Measurements from ENCODE around the gene RNF220. TPM values are rescaled to one million over a fixed set of nuclear protein-coding genes. Genes with fewer than 3 reads are reported as not detected.

The RNF220 gene
- total RNA-seq, 1 donor = 53.2 TPM

GRCh38 chr1:44401256-44402228 is 3.5 kb upstream of the RNF220 start:
- no peak overlapping the region for H2AFZ ChIP-seq (ENCODE audit: low read length)
- peaks cover 6% of the 10 kb centered on the region for H3K4me1 ChIP-seq (ENCODE audit: insufficient read depth, low read length)
- TF ChIP-seq CTCF (IDR thresholded peaks at IDR 0.05; ENCODE audit: extremely low read depth, low read depth, low read length) = no peak
- no peak overlapping the region for H3K27ac ChIP-seq (ENCODE audit: low read depth, low read length)
- H3K79me2 ChIP-seq (ENCODE audit: insufficient read depth, low read length) = no peaks in the 10 kb centered on the region
- no peak overlapping the region for H3K4me3 ChIP-seq (ENCODE audit: insufficient read depth, low read length)
- H3K9me3 ChIP-seq (ENCODE audit: low read depth, low read length) = no peaks in the 10 kb centered on the region
- H3K36me3 ChIP-seq (ENCODE audit: insufficient read depth, low read length) = no peaks in the 10 kb centered on the region
- H3K27me3 ChIP-seq (ENCODE audit: insufficient read depth, low read length) = peaks cover 91% of the 10 kb centered on the region
- no peaks in the 10 kb centered on the region for H4K20me1 ChIP-seq (ENCODE audit: insufficient read depth, low read length)
- no peak for DNase-seq (ENCODE audit: insufficient read length, low spot score, missing footprints)
- no peak overlapping the region for H3K4me2 ChIP-seq (ENCODE audit: insufficient read depth, low read length)

GRCh38 chr1:44405798-44406736 is 1.0 kb downstream of the RNF220 start:
- Histone ChIP-seq H3K4me3 (ENCODE audit: insufficient read depth, low read length) (peak overlapping the region; percentile 67), H3K27me3 (ENCODE audit: insufficient read depth, low read length) (peaks cover 97% of the 10 kb centered on the region), H3K27ac (ENCODE audit: low read depth, low read length) (no peak overlapping the region), H3K4me1 (ENCODE audit: insufficient read depth, low read length) (peaks cover 6% of the 10 kb centered on the region), H2AFZ (ENCODE audit: low read length) (peak overlapping the region; percentile 10), H3K4me2 (ENCODE audit: insufficient read depth, low read length) (peak overlapping the region; percentile 85), H3K9me3 (ENCODE audit: low read depth, low read length) (no peaks in the 10 kb centered on the region), H3K79me2 (ENCODE audit: insufficient read depth, low read length) (no peaks in the 10 kb centered on the region), H4K20me1 (ENCODE audit: insufficient read depth, low read length) (no peaks in the 10 kb centered on the region), H3K36me3 (ENCODE audit: insufficient read depth, low read length) (no peaks in the 10 kb centered on the region)
- no peak for TF ChIP-seq CTCF (IDR thresholded peaks at IDR 0.05; ENCODE audit: extremely low read depth, low read depth, low read length)
- DNase-seq (ENCODE audit: insufficient read length, low spot score, missing footprints) = peak; percentile 87

- TF ChIP-seq CTCF (IDR thresholded peaks at IDR 0.05; ENCODE audit: extremely low read depth, low read depth, low read length) = no peak
- no peaks in the 10 kb centered on the region for H4K20me1 ChIP-seq (ENCODE audit: insufficient read depth, low read length)
- DNase-seq (ENCODE audit: insufficient read length, low spot score, missing footprints) = no peak
- no peak overlapping the region for H2AFZ ChIP-seq (ENCODE audit: low read length)
- peaks cover 6% of the 10 kb centered on the region for H3K4me1 ChIP-seq (ENCODE audit: insufficient read depth, low read length)
- H3K27me3 ChIP-seq (ENCODE audit: insufficient read depth, low read length) = peaks cover 97% of the 10 kb centered on the region
- H3K36me3 ChIP-seq (ENCODE audit: insufficient read depth, low read length) = no peaks in the 10 kb centered on the region
- H3K4me3 ChIP-seq (ENCODE audit: insufficient read depth, low read length) = no peak overlapping the region
- no peaks in the 10 kb centered on the region for H3K79me2 ChIP-seq (ENCODE audit: insufficient read depth, low read length)
- H3K4me2 ChIP-seq (ENCODE audit: insufficient read depth, low read length) = peak overlapping the region; percentile 36
- no peaks in the 10 kb centered on the region for H3K9me3 ChIP-seq (ENCODE audit: low read depth, low read length)
- no peak overlapping the region for H3K27ac ChIP-seq (ENCODE audit: low read depth, low read length)
Measured at GRCh38 chr1:44406737-44407429, 1.8 kb downstream of the RNF220 start.

Measured in osteoblast (primary cell).